Islet of Langerhans (tissue), 1 donor: ENCODE data around the gene SPTBN5.

Experiments
- FAIRE-seq: peaks from one replicate; lab custom pipeline; 2011; peaks lifted over from hg19 to GRCh38; lab: Jason Lieb, UNC

SPTBN5 gene

GRCh38 chr15:41822957-41823356 lies 70.9 kb downstream of the SPTBN5 start:
- no peak for FAIRE-seq

GRCh38 chr15:41822471-41822870 lies 71.4 kb downstream of the SPTBN5 start:
- FAIRE-seq = no peak

DNA sequence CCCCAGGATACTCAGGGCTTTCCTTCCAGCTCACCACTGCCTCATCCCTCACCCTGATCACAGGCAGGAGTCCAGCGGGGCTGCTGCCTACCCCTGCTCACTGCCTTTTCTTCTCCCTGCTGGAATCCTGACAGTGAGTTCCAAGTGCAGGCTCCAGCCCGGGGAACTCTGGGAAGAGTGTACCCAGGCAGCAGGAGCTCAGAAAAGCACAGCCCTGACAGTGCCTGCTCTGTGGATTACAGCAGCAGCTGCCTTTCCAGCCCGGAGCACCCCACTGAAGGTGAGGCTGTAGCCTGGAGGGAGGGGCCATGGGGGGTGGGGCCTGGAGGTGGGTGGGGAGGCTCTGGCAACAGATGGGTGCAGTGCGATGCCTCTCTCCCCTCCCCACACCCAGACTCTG lies 72.0 kb downstream of the SPTBN5 start:
- no peak for FAIRE-seq

- FAIRE-seq = no peak
Measured at GRCh38 chr15:41820791-41821423, 72.9 kb downstream of the SPTBN5 start.

- FAIRE-seq = no peak
Measured at GRCh38 chr15:41819455-41820050, 74.3 kb downstream of the SPTBN5 start.

- no peak for FAIRE-seq
Measured at GRCh38 chr15:41817781-41818180, 76.1 kb downstream of the SPTBN5 start.

DNA sequence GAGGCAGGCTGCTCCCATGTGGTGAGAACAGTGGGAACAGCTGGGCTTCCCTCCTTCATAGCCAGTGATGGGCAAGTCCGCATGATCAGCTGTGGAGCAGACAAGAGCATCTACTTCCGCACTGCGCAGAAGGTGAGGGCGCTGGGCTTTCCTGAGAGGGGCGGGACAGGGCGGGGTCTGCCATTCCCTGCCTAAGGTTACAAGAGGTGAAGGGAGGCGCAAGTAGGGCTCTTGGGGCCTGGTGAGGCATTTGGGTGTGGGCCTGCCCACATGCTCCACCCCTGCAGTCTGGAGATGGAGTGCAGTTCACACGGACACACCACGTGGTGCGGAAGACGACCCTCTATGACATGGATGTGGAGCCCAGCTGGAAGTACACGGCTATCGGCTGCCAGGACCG lies 76.5 kb downstream of the SPTBN5 start:
- no peak for FAIRE-seq

GRCh38 chr15:41816788-41817187 lies 77.1 kb downstream of the SPTBN5 start:
- no peak for FAIRE-seq

DNA sequence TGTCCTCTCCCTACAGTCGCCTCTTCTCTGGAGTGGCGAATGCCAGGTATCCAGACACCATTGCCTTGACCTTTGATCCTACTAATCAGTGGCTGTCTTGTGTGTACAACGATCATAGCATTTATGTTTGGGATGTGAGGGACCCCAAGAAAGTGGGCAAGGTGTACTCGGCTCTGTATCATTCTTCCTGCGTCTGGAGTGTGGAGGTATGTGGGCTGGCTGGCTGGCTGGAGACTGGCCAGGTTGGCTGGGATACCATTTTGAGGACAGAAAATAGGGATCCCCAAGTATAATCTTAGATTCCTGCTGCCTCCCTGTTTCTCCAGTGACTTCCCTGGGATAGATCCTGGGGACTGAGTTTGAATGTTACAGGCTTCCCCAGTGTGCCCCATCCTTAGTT lies 79.3 kb downstream of the SPTBN5 start:
- FAIRE-seq = no peak

GRCh38 chr15:41813426-41813825 lies 80.4 kb downstream of the SPTBN5 start:
- no peak for FAIRE-seq

GRCh38 chr15:41812820-41813375 lies 81.0 kb downstream of the SPTBN5 start:
- no peak for FAIRE-seq

DNA sequence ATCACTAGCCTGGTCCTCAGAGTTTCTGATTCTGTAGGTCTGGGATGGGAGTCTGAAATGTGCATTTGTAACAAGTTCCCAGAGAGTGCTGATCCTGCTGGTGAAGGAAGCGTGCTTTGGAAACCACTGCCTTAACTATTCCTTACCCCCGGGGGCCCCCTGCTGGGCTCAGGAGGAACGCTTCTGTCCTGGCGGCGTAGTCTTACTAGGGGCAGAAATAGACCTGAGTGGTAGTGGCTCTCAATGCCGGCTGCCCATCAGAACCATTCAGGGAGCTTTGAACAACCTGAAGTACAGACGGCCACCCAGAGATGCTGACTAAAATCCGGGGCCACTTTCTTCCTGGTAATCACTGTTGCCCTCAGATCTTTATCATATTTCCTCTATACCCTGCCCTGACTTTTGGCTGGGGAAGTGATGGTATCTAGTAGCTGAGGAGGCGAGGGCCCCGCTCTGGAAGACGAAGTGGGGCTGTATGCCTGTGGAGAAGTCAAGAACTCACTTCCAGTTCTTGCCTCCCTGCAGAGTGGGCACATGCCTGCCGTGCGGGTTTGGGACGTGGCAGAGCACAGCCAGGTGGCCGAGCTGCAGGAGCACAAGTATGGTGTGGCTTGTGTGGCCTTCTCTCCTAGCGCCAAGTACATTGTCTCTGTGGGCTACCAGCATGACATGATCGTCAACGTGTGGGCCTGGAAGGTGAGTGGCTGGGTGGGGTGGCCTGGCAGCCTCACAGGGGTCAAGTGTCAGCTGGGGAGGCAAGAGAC lies 82.2 kb downstream of the SPTBN5 start:
- FAIRE-seq = no peak

- FAIRE-seq = no peak
Measured at GRCh38 chr15:41810651-41811431, 83.0 kb downstream of the SPTBN5 start.

DNA sequence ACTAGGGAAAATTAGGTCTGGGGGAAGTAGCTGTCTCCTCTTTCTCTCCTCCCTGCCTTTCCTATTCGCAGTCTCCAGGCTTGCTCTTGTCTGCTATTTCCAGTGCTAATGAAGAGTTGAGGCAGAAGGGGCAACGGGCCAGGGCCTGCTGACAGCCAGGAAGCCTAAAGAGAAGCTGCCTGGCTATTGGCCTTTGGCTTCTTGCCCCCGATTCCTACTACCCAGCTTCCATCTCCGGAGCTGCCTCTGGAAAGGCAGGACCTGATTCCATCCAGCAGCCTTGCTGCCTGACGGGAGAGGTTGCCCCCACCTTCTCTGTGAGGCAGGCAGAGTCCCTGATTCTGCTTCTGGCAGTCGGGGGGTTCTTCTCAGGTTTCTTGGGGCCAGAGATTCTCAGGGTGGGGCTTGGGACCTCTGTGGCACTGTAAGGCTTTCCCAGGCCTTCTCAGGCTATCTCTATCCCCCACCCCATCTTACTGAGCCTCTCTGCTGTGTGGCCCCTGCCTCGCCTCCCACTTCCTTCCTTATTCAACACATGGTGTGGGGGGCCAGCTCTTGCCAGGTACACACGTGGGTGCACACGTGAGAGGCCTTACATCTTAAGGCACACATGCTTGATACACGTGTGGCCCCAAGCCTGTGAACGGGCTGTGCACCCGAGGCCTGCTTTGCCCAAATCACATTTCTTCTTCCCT lies 84.2 kb downstream of the SPTBN5 start:
- no peak for FAIRE-seq

GRCh38 chr15:41809121-41809520 lies 84.7 kb downstream of the SPTBN5 start:
- FAIRE-seq = no peak

- no peak for FAIRE-seq
Measured at GRCh38 chr15:41806291-41807181, 87.3 kb downstream of the SPTBN5 start.

GRCh38 chr15:41805711-41806110 lies 88.1 kb downstream of the SPTBN5 start:
- no peak for FAIRE-seq

DNA sequence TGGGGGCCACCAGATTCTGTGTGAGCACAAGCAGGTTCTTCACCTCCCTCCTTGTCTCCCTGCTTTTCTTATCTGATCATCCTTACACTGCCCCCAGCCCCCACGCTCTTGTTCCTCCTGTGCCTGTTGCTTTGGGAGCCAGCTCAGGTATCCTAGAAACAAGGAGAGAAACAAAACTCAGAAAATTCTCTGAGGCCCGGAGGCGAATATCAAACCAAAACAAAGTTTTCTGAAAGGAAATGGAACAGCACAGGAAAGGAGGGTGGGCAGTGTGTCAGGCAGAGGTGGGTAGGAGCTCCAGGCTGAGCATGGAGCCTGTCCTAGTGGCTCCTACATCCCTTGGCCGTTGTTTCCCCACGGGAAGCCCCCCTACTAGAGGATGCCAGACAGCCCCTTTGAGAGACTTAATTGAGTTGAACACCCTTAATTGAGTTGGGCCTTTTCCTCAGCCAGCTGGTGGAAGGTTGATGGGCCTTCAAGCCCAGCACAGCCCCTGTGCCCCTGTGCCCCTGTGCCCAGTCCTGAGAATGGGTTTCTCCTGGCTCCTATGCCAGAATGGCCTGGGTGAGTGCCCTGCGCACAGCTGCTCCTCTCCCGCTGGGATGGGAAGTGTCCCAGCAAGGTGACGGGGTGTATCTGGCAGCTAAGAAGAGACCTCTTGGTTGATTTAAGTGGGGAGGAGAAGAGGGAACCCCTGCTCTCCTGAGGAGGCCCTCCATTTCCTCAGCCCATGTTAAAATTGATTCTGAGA lies 88.8 kb downstream of the SPTBN5 start:
- FAIRE-seq = no peak

DNA sequence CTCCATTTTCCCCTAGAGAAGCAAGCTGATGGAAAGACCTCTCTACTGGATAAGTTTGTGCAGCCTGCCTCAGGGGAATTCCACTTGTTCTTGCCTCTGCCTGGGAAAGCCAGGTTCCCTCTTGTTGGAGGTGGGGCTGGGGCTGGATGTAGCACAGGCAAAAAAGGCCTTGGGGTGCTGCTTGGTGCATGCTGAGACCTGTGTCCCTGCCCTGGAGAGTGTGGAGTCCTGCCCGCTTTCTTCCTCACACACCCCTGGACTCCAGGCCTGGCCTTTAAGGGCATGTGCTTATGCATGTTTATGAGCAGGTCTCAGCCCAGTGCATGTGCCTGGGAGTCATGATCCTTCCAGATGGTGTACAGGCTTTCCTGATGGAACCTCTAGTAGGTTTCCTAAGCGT lies 89.5 kb downstream of the SPTBN5 start:
- no peak for FAIRE-seq

DNA sequence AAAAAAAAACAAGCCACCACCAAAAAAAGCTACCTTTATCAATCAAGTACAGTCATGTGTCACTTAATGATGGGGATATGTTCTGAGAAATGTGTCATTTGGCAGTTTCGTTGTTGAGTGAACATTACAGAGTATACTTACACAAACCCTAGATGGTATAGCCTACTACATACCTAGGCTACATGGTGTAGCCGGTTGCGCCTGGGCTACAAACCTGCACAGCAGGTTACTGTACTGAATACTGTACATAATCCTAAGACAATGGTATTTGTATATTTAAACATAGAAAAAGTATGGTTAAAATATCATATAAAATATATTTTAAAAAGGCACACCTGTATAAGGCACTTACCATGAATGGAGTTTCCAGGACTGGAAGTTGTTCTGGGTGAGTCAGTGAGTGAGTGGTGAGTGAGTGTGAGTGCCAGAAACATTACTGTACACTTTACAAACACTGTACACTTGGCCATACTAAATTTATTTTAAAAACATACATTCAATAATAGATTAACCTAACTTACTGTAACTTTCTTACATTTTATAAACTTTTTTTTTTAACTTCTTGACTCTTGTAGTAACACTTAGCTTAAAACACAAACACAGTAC lies 91.9 kb downstream of the SPTBN5 start:
- no peak for FAIRE-seq
